NCI-H2171 treated with DMSO at 0.1 percent for 48 hours (cell line): ENCODE results near the gene KDM5B.
"Not testable (repeated sequence)": the region's sequence is repeated elsewhere in the genome, so short reads cannot be mapped to it uniquely, and the experiment has no call there.

Source experiments
- DNase-seq: peaks from one replicate; lab custom pipeline; 2025; lab: John Stamatoyannopoulos, UW

The KDM5B gene

DNA sequence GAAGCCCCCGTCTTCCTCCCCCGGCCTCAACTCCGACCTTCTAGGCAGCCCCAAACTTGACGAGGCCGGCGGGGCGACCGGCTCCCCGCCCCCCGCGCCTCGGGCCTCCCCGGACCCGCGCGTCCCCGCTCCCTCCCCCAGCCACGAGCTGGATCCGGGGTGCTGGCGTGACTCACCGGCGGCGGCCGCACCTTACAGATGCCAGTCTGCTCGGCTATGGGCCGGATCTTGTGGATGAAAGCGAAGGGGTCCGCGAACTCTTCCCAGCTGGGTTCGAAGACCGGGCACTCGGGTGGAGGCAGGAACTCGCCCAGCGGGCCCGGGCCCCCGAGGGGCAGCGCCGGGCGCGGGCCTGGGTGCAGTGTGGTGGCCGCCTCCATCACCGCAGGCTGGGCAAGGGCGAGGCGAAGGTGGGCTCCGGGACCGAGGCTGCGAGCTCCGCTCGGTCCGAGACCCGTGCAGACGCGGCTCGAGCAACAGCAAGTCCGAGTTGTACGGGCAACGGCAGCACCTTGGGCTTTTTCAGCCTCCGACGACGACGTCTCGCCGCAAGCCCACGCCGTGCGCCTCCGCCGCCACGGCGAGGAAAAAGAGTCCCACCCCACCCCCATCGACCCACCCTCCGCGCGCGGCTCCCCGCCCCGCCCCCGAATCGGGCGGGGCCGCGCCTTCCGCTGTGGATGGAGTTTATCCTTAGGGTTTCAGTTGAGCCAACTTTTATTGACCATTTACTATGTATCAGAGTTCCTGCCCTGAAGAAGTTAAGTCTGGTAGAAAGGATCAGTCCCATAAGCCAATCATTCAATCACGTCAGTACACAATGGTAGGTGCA is at the start of gene KDM5B:
Gene KDM5B (minus strand): TSS at position 496 of the 832 bp plus-strand sequence. CDS start 116 bp downstream, at position 380.
- peak; percentile 37 for DNase-seq

- no peak for DNase-seq
Measured at GRCh38 chr1:202857136-202857610, 49.0 kb upstream of the KDM5B start.

- DNase-seq = no peak
Measured at GRCh38 chr1:202856014-202856413, 47.8 kb upstream of the KDM5B start.

- DNase-seq = no peak
Measured at GRCh38 chr1:202854787-202855186, 46.6 kb upstream of the KDM5B start.

DNA sequence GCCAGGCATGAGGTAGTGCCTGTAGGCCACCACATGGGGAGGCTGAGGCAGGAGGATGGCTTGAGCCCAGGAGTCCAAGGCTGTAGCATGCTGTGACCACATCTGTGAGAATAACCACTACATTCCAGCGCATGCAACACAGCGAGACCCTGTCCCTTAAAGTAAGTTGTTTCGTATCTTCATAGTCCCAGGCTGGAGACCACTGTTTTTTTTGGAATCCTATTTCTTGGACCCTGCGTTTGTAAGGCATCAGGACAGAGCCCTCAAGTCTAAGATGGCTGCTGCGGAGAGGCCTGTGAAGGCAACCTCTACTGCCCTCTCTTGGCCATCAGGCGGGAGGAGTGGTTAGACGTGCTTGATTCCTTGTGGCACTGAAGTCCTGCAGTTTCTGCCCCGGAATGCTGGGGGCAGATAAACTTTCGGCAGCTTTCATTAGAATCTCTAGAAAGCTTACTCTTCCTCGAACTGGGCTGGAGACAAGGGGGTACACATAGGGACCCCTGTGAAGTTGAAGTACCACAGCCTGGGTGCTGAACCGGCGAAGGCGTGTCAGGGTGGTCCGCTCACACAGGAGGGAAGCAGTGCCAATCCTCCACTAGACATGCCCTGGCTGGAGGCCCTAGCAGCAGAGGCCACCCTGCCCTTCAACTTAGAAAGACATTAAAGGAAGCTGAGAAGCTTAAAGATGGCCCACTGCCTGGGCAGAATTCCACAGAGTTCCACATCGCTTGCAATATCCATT is 44.1 kb upstream of the KDM5B start:
- DNase-seq = no peak

DNA sequence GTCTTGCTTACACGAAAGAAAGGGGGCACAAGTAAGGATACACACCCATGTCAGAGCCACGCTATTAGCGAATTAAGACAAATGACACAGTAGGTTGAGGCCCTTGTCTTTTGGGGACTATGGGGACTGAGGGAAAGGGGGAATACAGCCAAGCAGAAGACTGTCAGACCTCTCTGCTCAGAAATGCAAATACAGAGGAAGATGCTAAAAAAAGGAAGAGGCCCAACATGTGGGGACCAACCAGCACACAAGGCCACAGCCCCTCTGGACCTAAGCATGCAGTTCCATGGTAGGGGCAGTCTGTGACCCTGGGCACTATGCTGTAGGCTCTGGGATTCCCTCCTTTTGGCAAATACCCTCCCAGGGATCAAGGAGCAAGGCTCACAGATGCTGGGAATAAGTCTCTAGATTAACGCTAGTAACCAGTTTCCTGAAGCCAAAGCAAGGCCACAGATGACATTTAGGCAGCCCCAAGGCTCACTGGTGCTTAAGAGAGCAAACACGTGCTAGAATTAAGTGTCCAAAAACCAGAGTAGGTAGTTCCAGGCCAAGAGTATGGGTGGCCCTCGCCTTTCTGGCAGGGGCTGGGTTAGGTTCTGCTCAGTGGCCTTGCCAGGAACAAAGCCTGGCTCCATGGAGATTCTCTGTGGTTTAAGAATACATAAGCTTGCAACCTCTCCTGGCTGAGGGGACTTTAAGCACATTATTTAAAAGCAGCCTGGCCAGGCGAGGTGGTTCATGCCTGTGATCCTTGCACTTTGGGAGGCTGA is 42.6 kb upstream of the KDM5B start:
- no peak for DNase-seq

DNA sequence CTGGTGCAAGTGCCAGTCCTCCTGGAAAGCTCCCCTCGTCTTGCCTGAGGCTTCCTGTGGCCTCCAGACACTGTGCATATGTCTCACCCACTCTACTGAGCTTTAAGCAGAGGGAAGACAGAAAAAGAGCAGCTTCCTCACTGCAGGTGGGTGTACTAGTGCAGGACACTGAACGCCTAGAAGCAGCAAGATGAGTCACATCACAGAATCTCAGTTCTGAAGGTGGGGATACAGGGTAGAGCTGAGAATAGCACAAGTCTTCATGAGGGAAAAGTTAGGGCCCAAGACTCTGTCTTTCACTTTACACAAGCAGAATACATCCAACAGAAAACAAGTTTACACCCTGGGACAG is 39.9 kb upstream of the KDM5B start:
- DNase-seq = no peak

DNA sequence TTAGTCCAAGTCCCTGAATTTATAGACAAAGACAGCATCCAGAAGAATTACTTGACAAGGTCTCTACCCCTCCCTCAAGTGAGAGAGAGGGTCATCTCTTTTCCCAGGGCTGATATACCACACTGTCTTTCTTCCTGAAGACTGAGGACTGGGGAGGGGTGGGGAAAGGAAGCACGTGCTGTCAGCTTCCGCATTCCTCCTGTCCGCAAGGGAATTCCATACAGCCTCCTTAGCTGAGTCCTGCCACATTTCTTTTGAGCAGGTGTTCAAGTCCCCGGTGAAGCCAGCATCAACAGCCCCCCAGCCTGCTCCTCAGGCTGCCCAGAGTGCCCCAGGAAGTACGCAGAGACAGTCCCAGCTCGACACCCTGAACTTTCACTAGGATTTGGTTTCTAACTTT is 36.7 kb upstream of the KDM5B start:
- DNase-seq = no peak

DNA sequence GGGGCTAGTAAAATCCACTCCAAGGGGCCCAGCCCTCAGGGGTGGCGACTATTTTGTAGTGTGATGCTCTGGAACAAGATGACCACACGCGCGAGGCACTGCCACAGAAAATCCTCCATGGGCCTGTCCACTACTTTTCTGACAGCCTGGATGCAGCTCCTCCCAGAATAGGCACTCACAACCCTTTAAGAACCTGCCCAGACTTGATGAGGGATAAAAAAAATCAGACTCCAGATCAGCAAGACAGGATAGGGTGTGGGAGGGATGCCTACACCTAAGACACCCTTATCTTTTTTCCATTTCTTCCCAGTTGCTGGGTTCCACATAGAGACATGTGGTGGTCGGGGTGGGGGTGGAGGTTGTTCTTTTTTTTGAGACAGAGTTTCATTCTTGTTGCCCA is 36.0 kb upstream of the KDM5B start:
- DNase-seq = no peak

- DNase-seq = no peak
Measured at GRCh38 chr1:202843081-202843480, 34.9 kb upstream of the KDM5B start.

DNA sequence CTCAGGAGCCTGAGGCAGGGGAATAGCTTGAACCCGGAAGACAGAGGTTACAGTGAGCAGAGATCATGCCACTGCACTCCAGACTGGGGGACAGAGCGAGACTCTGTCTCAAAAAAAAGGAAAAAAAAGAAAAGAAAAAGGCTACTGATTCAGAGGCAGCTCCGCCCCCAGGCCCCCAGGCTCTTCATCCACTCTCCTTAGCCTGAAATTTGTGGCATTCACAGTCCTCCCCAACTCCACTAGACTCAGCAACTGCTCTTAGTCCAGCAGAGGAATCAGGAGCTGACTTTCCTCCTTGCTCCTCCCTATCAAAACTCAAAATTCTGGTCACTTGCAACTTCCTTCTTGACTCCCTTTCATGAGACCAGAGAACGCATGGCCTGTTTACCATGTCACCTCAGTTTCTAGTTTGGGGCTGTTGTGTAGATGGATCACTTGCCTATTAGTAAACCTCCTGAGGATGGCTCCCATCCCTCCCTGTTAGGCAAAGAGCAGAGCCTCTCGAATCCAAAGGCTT is 29.6 kb upstream of the KDM5B start:
- no peak for DNase-seq

DNA sequence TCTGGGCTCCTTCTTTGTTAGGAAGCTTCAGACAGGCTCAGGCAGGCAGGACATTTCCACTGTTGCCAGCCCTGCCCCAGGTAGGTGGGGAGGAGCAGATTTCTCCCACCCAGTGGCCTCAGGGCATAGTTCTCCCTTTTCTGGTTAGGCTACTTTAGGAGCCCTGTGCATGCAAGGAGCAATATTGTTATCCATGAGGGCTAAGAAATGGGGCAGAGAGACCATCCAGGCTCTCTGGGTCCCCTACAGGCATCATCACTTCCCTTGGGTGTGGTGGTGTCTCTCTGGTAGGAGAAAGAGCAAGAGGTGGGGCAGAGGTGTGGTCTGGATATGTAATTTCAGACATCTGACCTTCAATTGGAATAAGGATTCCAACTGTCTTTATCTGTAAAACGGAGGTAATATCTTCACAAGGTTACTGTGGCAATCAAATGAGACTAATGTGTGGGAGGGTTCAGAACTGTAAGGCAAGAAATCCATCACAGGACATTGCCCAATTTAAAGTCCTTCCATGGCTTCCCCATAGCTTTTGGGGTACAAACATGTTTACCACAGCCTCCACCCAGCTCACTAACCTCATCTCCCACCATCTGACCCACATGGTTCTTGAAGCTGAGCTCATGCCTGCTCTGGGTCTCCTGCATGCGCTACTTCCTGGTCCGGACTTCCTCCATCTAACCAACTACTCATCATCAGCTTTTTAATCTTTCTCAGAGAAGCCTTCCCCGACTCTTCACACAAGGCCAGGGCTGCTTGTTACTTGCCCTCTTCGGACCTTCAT is 28.6 kb upstream of the KDM5B start:
- no peak for DNase-seq

DNA sequence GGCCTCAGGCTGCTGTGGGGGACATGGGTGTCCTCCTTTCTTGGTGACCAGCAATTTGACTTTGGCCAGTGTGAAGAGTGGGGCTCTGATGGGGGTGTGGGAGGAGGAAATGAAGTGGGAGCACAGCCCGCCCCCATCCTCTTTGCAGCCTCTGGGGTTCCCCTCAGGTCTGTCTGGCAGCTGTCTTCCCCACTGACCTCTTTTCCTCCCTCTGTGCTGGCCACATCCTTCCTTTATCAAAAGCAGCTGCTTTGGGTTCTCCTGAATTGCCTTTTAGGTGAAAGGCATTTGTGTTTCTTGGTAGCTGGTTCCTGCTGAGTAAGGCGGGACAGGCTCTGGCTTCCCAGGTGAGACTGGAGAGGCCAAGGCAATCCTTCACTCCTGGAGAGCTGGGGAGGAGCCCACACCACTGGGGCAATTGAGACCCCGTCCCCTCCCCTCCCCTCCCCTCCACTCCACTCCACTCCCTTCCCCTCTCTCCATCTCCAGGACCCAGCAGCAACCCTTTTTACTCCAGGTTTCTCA is 27.4 kb upstream of the KDM5B start:
- DNase-seq = no peak

GRCh38 chr1:202834771-202835547 is 26.7 kb upstream of the KDM5B start:
- DNase-seq = no peak

GRCh38 chr1:202831906-202832305 is 23.7 kb upstream of the KDM5B start:
- no peak for DNase-seq

GRCh38 chr1:202829223-202829622 is 21.0 kb upstream of the KDM5B start:
- DNase-seq = not testable (repeated sequence)

DNA sequence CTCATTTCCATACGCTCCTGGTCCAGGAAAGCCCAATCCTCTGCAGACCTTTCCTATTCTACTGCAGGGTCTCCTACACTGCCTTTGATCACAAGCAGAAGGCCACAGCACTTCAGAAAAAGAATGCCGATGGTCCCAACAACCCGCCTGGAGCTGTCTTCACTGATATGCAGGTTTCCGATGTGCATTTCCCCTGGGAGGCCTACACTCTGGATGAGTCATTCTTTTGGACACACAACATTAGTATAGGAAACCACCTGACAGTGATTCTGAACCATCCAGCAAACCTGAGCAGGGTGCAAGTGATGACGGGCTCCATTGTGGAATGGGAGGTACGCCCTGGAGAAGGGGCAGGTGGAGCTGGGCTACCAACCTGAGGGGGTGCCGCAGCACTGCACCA is 17.5 kb upstream of the KDM5B start:
- DNase-seq = no peak

DNA sequence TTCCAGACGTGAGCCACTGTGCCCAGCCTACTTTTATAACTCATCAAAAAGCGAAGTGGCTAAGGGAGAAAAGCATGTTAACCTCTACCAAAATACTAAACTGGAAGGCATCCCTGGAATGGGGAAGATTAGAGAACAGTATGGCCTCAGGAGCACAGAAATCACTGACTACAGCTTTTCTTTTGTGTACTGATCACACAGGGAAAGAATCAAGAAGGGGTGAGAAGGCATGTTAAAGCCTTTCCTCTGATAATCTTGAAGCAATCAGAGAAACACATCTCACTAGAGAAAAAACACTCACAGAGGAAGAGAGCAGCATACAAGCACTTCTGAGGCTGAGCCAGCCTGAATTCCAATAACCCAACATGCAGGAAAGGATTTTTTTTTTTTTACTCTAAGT is 13.2 kb upstream of the KDM5B start:
- no peak for DNase-seq

- DNase-seq = no peak
Measured at GRCh38 chr1:202818819-202819218, 10.6 kb upstream of the KDM5B start.

GRCh38 chr1:202815120-202815519 is 6.9 kb upstream of the KDM5B start:
- DNase-seq = peak; percentile 64
